Measurements from ENCODE around the gene B4GALT6.

B4GALT6 gene

GRCh38 chr18:31606265-31606664 lies 78.1 kb downstream of the B4GALT6 start:
- Histone ChIP-seq H2AFZ (ENCODE audit: insufficient read depth, low read length, poor library complexity) (no peak overlapping the region), H2AK5ac (ENCODE audit: low read length) (no peak overlapping the region)
- whole genome bisulfite sequencing (ENCODE audit: extremely low coverage, insufficient coverage, insufficient read length), result no CpG with 5 or more reads among the region's 2 CpGs

GRCh38 chr18:31603315-31603714 lies 81.1 kb downstream of the B4GALT6 start:
- no peak overlapping the region for H2AK5ac ChIP-seq (ENCODE audit: low read length)
- H3K4me1 ChIP-seq (ENCODE audit: control insufficient read depth in 1 of 2, insufficient read depth in 2 of 2, low read length in 2 of 2), result no peaks in the 10 kb centered on the region
- no peak overlapping the region for H4K91ac ChIP-seq (ENCODE audit: low read depth, low read length)
- H3K14ac ChIP-seq (ENCODE audit: low read length), result no peak overlapping the region
- no peak overlapping the region for H3K27ac ChIP-seq (ENCODE audit: low read depth, low read length)
- no peak overlapping the region for H3K4me3 ChIP-seq (ENCODE audit: low read depth, low read length)
- no peak overlapping the region for H3K18ac ChIP-seq (ENCODE audit: low read length)
- H3K9ac ChIP-seq (ENCODE audit: low read length), result no peak overlapping the region
- no peak overlapping the region for H2BK5ac ChIP-seq (ENCODE audit: low read depth, low read length, poor library complexity)
- no peak overlapping the region for H2BK12ac ChIP-seq (ENCODE audit: low read length)
- H3K4me2 ChIP-seq (ENCODE audit: low read length), result no peak overlapping the region
- no peak overlapping the region for H3K23ac ChIP-seq (ENCODE audit: low read length)
- H3K9me3 ChIP-seq (ENCODE audit: insufficient read depth, low read depth, low read length), result no peaks in the 10 kb centered on the region
- H3K79me1 ChIP-seq (ENCODE audit: low read length), result no peaks in the 10 kb centered on the region
- no peaks in the 10 kb centered on the region for H3K79me2 ChIP-seq (ENCODE audit: control insufficient read depth, insufficient read depth, low read length, poor library complexity)
- H3K27me3 ChIP-seq (ENCODE audit: insufficient read depth, low read length), result no peaks in the 10 kb centered on the region
- no peak overlapping the region for H3K4ac ChIP-seq (ENCODE audit: low read depth, low read length)
- no peak overlapping the region for H4K12ac ChIP-seq (ENCODE audit: low read depth, low read length)
- no peak overlapping the region for H4K8ac ChIP-seq (ENCODE audit: low read depth, low read length)
- no peak overlapping the region for H2AFZ ChIP-seq (ENCODE audit: insufficient read depth, low read length, poor library complexity)
- H2BK120ac ChIP-seq (ENCODE audit: insufficient read depth, low read length, poor library complexity), result no peak overlapping the region
- no peak for DNase-seq
- no peaks in the 10 kb centered on the region for H3K36me3 ChIP-seq (ENCODE audit: control insufficient read depth in 1 of 2, insufficient read depth in 2 of 2, low read length in 2 of 2)

More at GRCh38 chr18:31606265-31606664, 78.1 kb downstream of the B4GALT6 start:
- H4K91ac ChIP-seq (ENCODE audit: low read depth, low read length), result no peak overlapping the region
- H3K23ac ChIP-seq (ENCODE audit: low read length), result no peak overlapping the region
- no peak overlapping the region for H3K4me2 ChIP-seq (ENCODE audit: low read length)
- H3K4me3 ChIP-seq (ENCODE audit: low read depth, low read length), result no peak overlapping the region
- H3K79me1 ChIP-seq (ENCODE audit: low read length), result no peaks in the 10 kb centered on the region
- H3K79me2 ChIP-seq (ENCODE audit: control insufficient read depth, insufficient read depth, low read length, poor library complexity), result no peaks in the 10 kb centered on the region
- H4K8ac ChIP-seq (ENCODE audit: low read depth, low read length), result no peak overlapping the region
- H3K4ac ChIP-seq (ENCODE audit: low read depth, low read length), result no peak overlapping the region
- H4K12ac ChIP-seq (ENCODE audit: low read depth, low read length), result no peak overlapping the region
- no peak overlapping the region for H2BK12ac ChIP-seq (ENCODE audit: low read length)
- no peak overlapping the region for H3K9ac ChIP-seq (ENCODE audit: low read length)
- H3K36me3 ChIP-seq (ENCODE audit: control insufficient read depth in 1 of 2, insufficient read depth in 2 of 2, low read length in 2 of 2), result no peaks in the 10 kb centered on the region
- no peak overlapping the region for H3K14ac ChIP-seq (ENCODE audit: low read length)
- no peak for DNase-seq
- no peaks in the 10 kb centered on the region for H3K27me3 ChIP-seq (ENCODE audit: insufficient read depth, low read length)
- no peak overlapping the region for H2BK120ac ChIP-seq (ENCODE audit: insufficient read depth, low read length, poor library complexity)
- no peaks in the 10 kb centered on the region for H3K4me1 ChIP-seq (ENCODE audit: control insufficient read depth in 1 of 2, insufficient read depth in 2 of 2, low read length in 2 of 2)
- no peaks in the 10 kb centered on the region for H3K9me3 ChIP-seq (ENCODE audit: insufficient read depth, low read depth, low read length)
- H3K27ac ChIP-seq (ENCODE audit: low read depth, low read length), result no peak overlapping the region
- H3K18ac ChIP-seq (ENCODE audit: low read length), result no peak overlapping the region
- H2BK5ac ChIP-seq (ENCODE audit: low read depth, low read length, poor library complexity), result no peak overlapping the region

GRCh38 chr18:31598021-31598805 lies 86.2 kb downstream of the B4GALT6 start:
- Histone ChIP-seq H3K36me3 (ENCODE audit: control insufficient read depth in 1 of 2, insufficient read depth in 2 of 2, low read length in 2 of 2) (no peaks in the 10 kb centered on the region), H2BK12ac (ENCODE audit: low read length) (no peak overlapping the region), H3K79me2 (ENCODE audit: control insufficient read depth, insufficient read depth, low read length, poor library complexity) (no peaks in the 10 kb centered on the region), H3K14ac (ENCODE audit: low read length) (no peak overlapping the region), H3K4ac (ENCODE audit: low read depth, low read length) (no peak overlapping the region), H3K9ac (ENCODE audit: low read length) (no peak overlapping the region), H4K91ac (ENCODE audit: low read depth, low read length) (no peak overlapping the region), H3K27ac (ENCODE audit: low read depth, low read length) (no peak overlapping the region), H3K4me1 (ENCODE audit: control insufficient read depth in 1 of 2, insufficient read depth in 2 of 2, low read length in 2 of 2) (peaks cover 0 to 4% of the 10 kb centered on the region in 2 experiments), H3K18ac (ENCODE audit: low read length) (no peak overlapping the region), H2AK5ac (ENCODE audit: low read length) (no peak overlapping the region), H3K27me3 (ENCODE audit: insufficient read depth, low read length) (no peaks in the 10 kb centered on the region), H2BK5ac (ENCODE audit: low read depth, low read length, poor library complexity) (no peak overlapping the region), H3K4me3 (ENCODE audit: low read depth, low read length) (no peak overlapping the region), H4K8ac (ENCODE audit: low read depth, low read length) (no peak overlapping the region), H2BK120ac (ENCODE audit: insufficient read depth, low read length, poor library complexity) (no peak overlapping the region), H2AFZ (ENCODE audit: insufficient read depth, low read length, poor library complexity) (no peak overlapping the region), H3K4me2 (ENCODE audit: low read length) (no peak overlapping the region), H3K23ac (ENCODE audit: low read length) (no peak overlapping the region), H4K12ac (ENCODE audit: low read depth, low read length) (no peak overlapping the region), H3K9me3 (ENCODE audit: insufficient read depth, low read depth, low read length) (no peaks in the 10 kb centered on the region), H3K79me1 (ENCODE audit: low read length) (peaks cover 3% of the 10 kb centered on the region)
- no peak for DNase-seq
- WGBS (ENCODE audit: extremely low coverage, insufficient coverage, insufficient read length), result no CpG with 5 or more reads among the region's 13 CpGs

GRCh38 chr18:31596081-31596872 lies 88.1 kb downstream of the B4GALT6 start:
- no peak overlapping the region for H3K23ac ChIP-seq (ENCODE audit: low read length)
- no peak overlapping the region for H2AFZ ChIP-seq (ENCODE audit: insufficient read depth, low read length, poor library complexity)
- H3K9ac ChIP-seq (ENCODE audit: low read length), result no peak overlapping the region
- H3K4me3 ChIP-seq (ENCODE audit: low read depth, low read length), result no peak overlapping the region
- H3K4me1 ChIP-seq (ENCODE audit: control insufficient read depth in 1 of 2, insufficient read depth in 2 of 2, low read length in 2 of 2), result peaks cover 0 to 4% of the 10 kb centered on the region in 2 experiments
- no peaks in the 10 kb centered on the region for H3K27me3 ChIP-seq (ENCODE audit: insufficient read depth, low read length)
- no peak overlapping the region for H4K12ac ChIP-seq (ENCODE audit: low read depth, low read length)
- peak; percentile 13 to 87 for DNase-seq
- peak overlapping the region; percentile 8 for H3K18ac ChIP-seq (ENCODE audit: low read length)
- no peaks in the 10 kb centered on the region for H3K79me2 ChIP-seq (ENCODE audit: control insufficient read depth, insufficient read depth, low read length, poor library complexity)
- no peak overlapping the region for H3K27ac ChIP-seq (ENCODE audit: low read depth, low read length)
- no peak overlapping the region for H4K8ac ChIP-seq (ENCODE audit: low read depth, low read length)
- WGBS (ENCODE audit: extremely low coverage, insufficient coverage, insufficient read length), result no CpG with 5 or more reads among the region's 9 CpGs
- H3K36me3 ChIP-seq (ENCODE audit: control insufficient read depth in 1 of 2, insufficient read depth in 2 of 2, low read length in 2 of 2), result no peaks in the 10 kb centered on the region
- no peaks in the 10 kb centered on the region for H3K9me3 ChIP-seq (ENCODE audit: insufficient read depth, low read depth, low read length)
- H3K4ac ChIP-seq (ENCODE audit: low read depth, low read length), result no peak overlapping the region
- H2AK5ac ChIP-seq (ENCODE audit: low read length), result no peak overlapping the region
- no peak overlapping the region for H2BK120ac ChIP-seq (ENCODE audit: insufficient read depth, low read length, poor library complexity)
- peak overlapping the region; percentile 23 for H4K91ac ChIP-seq (ENCODE audit: low read depth, low read length)
- peak overlapping the region; percentile 12 for H2BK12ac ChIP-seq (ENCODE audit: low read length)
- H3K79me1 ChIP-seq (ENCODE audit: low read length), result peaks cover 3% of the 10 kb centered on the region
- H3K14ac ChIP-seq (ENCODE audit: low read length), result no peak overlapping the region
- H3K4me2 ChIP-seq (ENCODE audit: low read length), result no peak overlapping the region
- H2BK5ac ChIP-seq (ENCODE audit: low read depth, low read length, poor library complexity), result peak overlapping the region; percentile 47

All from trophoblast cell (in vitro differentiated cells and primary cell).